MCF 10A (cell line): Measurements from ENCODE around the gene GAA. TPM values are rescaled to one million over a fixed set of nuclear protein-coding genes. Genes with fewer than 3 reads are reported as not detected.

ENCODE experiments used
- BruUV-seq: library from RNA; stranded (reverse); fragments of 400-500 nt; replicated peaks from 2 replicates; lab custom pipeline; 2021; lab: Mats Ljungman, UMichigan
- CTCF ChIA-PET: fragments of 300-600 bp; sonication (Branson Sonifier 250); formaldehyde crosslinking; extraction: SDS; loops from one replicate; lab custom pipeline; 2021; ENCODE audit warnings: antibody characterized with exemption, inconsistent platforms; lab: Yijun Ruan, JAX
- POLR2A ChIA-PET: fragments of 300-600, 350-650 bp; sonication (Branson Sonifier 250); formaldehyde crosslinking; extraction: SDS; loops from one replicate; lab custom pipeline; 2020; ENCODE audit warnings: antibody characterized with exemption, inconsistent platforms; lab: Yijun Ruan, JAX
- DNase-seq: peaks from one replicate; pipeline ENCODE4 v3.0.0-alpha.2; 2018; ENCODE audit not compliant: unreplicated experiment
- H3K27ac Mint-ChIP-seq: one replicate; pipeline ENCODE4 v1.8.0; 2022; ENCODE audit warnings: mild to moderate bottlenecking, low read depth, mixed read lengths; ENCODE audit not compliant: unreplicated experiment
- H3K27me3 Mint-ChIP-seq: one replicate; pipeline ENCODE4 v1.8.0; 2022; ENCODE audit warnings: mixed read lengths; ENCODE audit not compliant: insufficient read depth, unreplicated experiment
- H3K36me3 Mint-ChIP-seq: one replicate; pipeline ENCODE4 v1.8.0; 2022; ENCODE audit warnings: mild to moderate bottlenecking, moderate library complexity, mixed read lengths; ENCODE audit not compliant: insufficient read depth, unreplicated experiment
- H3K4me1 Mint-ChIP-seq: one replicate; pipeline ENCODE4 v1.8.0; 2022; ENCODE audit warnings: mixed read lengths; ENCODE audit not compliant: insufficient read depth, unreplicated experiment
- H3K4me3 Mint-ChIP-seq: one replicate; pipeline ENCODE4 v1.8.0; 2022; ENCODE audit warnings: mild to moderate bottlenecking, moderate library complexity, mixed read lengths; ENCODE audit not compliant: unreplicated experiment
- H3K9me3 Mint-ChIP-seq: one replicate; pipeline ENCODE4 v1.8.0; 2022; ENCODE audit warnings: mixed read lengths; ENCODE audit not compliant: unreplicated experiment
- intact Hi-C: fragments of 100-400 bp; cut with micrococcal nuclease; formaldehyde crosslinking; loops from 2 replicates; pipeline ENCODE4 v1.14.1; 2022
- total RNA-seq: library from RNA; stranded (reverse); gene quantifications from 2 replicates; pipeline ENCODE4 v1.2.3, GENCODE V29; 2022
- TF ChIP-seq, protein P1 (sequence below): fragments of 200-600 bp; IDR thresholded peaks from one replicate; pipeline ENCODE4 v1.8.0; 2022; ENCODE audit warnings: antibody characterized with exemption, mild to moderate bottlenecking; ENCODE audit not compliant: unreplicated experiment

The GAA gene
- total RNA-seq, 1 experiment from 2014 or later = 26.0 TPM

DNA sequence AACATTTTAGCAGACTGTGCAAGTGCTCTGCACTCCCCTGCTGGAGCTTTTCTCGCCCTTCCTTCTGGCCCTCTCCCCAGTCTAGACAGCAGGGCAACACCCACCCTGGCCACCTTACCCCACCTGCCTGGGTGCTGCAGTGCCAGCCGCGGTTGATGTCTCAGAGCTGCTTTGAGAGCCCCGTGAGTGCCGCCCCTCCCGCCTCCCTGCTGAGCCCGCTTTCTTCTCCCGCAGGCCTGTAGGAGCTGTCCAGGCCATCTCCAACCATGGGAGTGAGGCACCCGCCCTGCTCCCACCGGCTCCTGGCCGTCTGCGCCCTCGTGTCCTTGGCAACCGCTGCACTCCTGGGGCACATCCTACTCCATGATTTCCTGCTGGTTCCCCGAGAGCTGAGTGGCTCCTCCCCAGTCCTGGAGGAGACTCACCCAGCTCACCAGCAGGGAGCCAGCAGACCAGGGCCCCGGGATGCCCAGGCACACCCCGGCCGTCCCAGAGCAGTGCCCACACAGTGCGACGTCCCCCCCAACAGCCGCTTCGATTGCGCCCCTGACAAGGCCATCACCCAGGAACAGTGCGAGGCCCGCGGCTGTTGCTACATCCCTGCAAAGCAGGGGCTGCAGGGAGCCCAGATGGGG is 3.1 kb downstream of the GAA start:
- no peaks in the 10 kb centered on the region for H3K9me3 Mint-ChIP-seq
- peaks cover 23% of the 10 kb centered on the region for H3K4me1 Mint-ChIP-seq
- DNase-seq = no peak
- BruUV-seq = no TSS peak
- TF ChIP-seq, protein P1, sequence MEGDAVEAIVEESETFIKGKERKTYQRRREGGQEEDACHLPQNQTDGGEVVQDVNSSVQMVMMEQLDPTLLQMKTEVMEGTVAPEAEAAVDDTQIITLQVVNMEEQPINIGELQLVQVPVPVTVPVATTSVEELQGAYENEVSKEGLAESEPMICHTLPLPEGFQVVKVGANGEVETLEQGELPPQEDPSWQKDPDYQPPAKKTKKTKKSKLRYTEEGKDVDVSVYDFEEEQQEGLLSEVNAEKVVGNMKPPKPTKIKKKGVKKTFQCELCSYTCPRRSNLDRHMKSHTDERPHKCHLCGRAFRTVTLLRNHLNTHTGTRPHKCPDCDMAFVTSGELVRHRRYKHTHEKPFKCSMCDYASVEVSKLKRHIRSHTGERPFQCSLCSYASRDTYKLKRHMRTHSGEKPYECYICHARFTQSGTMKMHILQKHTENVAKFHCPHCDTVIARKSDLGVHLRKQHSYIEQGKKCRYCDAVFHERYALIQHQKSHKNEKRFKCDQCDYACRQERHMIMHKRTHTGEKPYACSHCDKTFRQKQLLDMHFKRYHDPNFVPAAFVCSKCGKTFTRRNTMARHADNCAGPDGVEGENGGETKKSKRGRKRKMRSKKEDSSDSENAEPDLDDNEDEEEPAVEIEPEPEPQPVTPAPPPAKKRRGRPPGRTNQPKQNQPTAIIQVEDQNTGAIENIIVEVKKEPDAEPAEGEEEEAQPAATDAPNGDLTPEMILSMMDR = no peak
- CTCF ChIA-PET = interaction anchor here (0.6 to 0.7 kb wide), 2 partner anchors 19 to 1116 kb away, joined by 3 to 5 read pairs; no protein-coding TSS in a partner anchor
- POLR2A ChIA-PET = interaction anchor here (1.0 to 1.6 kb wide), 2 partner anchors 174 to 188 kb away, joined by 3 to 5 read pairs; no protein-coding TSS in a partner anchor
- H3K36me3 Mint-ChIP-seq = no peaks in the 10 kb centered on the region
- H3K27ac Mint-ChIP-seq = no peak overlapping the region
- H3K27me3 Mint-ChIP-seq = no peaks in the 10 kb centered on the region
- intact Hi-C loops = loop anchor here (10.0 kb wide), 1 partner anchor 310 kb away; the partner anchor contains the start of gene ENDOV
- no peak overlapping the region for H3K4me3 Mint-ChIP-seq

DNA sequence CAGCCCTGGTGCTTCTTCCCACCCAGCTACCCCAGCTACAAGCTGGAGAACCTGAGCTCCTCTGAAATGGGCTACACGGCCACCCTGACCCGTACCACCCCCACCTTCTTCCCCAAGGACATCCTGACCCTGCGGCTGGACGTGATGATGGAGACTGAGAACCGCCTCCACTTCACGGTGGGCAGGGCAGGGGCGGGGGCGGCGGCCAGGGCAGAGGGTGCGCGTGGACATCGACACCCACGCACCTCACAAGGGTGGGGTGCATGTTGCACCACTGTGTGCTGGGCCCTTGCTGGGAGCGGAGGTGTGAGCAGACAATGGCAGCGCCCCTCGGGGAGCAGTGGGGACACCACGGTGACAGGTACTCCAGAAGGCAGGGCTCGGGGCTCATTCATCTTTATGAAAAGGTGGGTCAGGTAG is 3.6 kb downstream of the GAA start:
- no TSS peak for BruUV-seq
- TF ChIP-seq, protein P1 = no peak
- CTCF ChIA-PET = interaction anchor here (0.7 kb wide), 1 partner anchor 1116 kb away, joined by 3 read pairs; no protein-coding TSS in a partner anchor
- POLR2A ChIA-PET = interaction anchor here (1.0 kb wide), 1 partner anchor 189 kb away, joined by 3 read pairs; no protein-coding TSS in a partner anchor
- Mint-ChIP-seq H3K9me3 (no peaks in the 10 kb centered on the region), H3K4me3 (no peak overlapping the region), H3K27ac (no peak overlapping the region), H3K36me3 (no peaks in the 10 kb centered on the region), H3K4me1 (peaks cover 28% of the 10 kb centered on the region), H3K27me3 (no peaks in the 10 kb centered on the region)
- DNase-seq = no peak
- intact Hi-C loops = loop anchor here (10.0 kb wide), 1 partner anchor 310 kb away; the partner anchor contains the start of gene ENDOV

DNA sequence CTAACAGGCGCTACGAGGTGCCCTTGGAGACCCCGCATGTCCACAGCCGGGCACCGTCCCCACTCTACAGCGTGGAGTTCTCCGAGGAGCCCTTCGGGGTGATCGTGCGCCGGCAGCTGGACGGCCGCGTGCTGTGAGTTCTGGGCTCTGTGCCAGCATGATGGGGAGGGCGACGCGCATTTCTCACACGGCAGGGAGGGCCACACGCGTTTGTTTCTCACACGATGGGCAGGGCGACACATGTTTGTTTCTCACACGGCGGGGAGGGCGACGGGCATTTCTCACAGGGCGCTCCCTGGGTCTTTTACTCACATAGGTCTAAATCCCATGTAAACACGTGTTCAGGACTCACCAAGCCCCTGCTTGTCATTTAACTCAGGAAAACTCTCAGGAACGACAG is 4.4 kb downstream of the GAA start:
- no peak overlapping the region for H3K27ac Mint-ChIP-seq
- intact Hi-C loops = loop anchor here (10.0 kb wide), 1 partner anchor 309 kb away; the partner anchor contains the start of gene ENDOV

DNA sequence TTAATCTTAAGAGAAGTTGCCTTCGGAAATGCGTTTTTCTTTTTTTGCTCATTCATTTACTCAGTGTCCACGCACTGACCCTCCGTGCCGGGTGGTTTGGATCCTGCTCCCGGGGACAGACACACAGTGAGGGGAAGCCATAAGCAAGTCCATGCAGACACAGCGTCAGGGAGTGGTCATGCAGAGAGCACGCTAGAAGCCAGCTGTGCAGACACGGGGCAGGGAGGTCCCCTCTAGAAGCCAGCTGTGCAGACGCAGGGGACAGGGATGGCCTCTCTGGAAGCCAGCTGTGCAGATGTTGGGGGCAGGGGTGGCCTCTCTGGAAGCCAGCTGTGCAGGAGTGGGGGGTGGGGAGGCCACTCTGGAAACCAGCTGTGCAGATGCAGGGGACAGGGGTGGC is 4.8 kb downstream of the GAA start:
- TF ChIP-seq, protein P1 = no peak
- intact Hi-C loops = loop anchor here (10.0 kb wide), 1 partner anchor 309 kb away; the partner anchor contains the start of gene ENDOV

More for the DNA sequence above, 4.4 kb downstream of the GAA start:
- TF ChIP-seq, protein P1 = no peak
- H3K4me1 Mint-ChIP-seq = peaks cover 26% of the 10 kb centered on the region
- H3K4me3 Mint-ChIP-seq = no peak overlapping the region
- no peaks in the 10 kb centered on the region for H3K36me3 Mint-ChIP-seq
- H3K9me3 Mint-ChIP-seq = no peaks in the 10 kb centered on the region
- H3K27me3 Mint-ChIP-seq = no peaks in the 10 kb centered on the region
- no TSS peak for BruUV-seq
- CTCF ChIA-PET = no interaction called here
- POLR2A ChIA-PET = no interaction called here
- no peak for DNase-seq

More for the DNA sequence above, 4.8 kb downstream of the GAA start:
- POLR2A ChIA-PET = no interaction called here
- H3K36me3 Mint-ChIP-seq = no peaks in the 10 kb centered on the region
- no peak overlapping the region for H3K27ac Mint-ChIP-seq
- H3K27me3 Mint-ChIP-seq = no peaks in the 10 kb centered on the region
- CTCF ChIA-PET = interaction anchor here (0.6 to 2.0 kb wide), 2 partner anchors 23 to 310 kb away, joined by 3 to 7 read pairs; no protein-coding TSS in a partner anchor
- no peak for DNase-seq
- H3K4me1 Mint-ChIP-seq = peaks cover 22% of the 10 kb centered on the region
- BruUV-seq = no TSS peak
- no peak overlapping the region for H3K4me3 Mint-ChIP-seq
- no peaks in the 10 kb centered on the region for H3K9me3 Mint-ChIP-seq
